Spleen (tissue), 7 donors: ENCODE data around the gene MAST4.

Experiments used
- POLR2A ChIP-seq, 3 donors: fragments of 450-650 bp; IDR thresholded peaks; one replicate each; pipeline ENCODE4 v1.5.1; 2017; ENCODE audit warnings: antibody characterized with exemption in 3 of 3, mild to moderate bottlenecking in 1 of 3
- POLR2AphosphoS5 ChIP-seq, 3 donors: sonication (generic); formaldehyde crosslinking; IDR thresholded peaks; one replicate each; pipeline ENCODE4 v1.5.1; 2017; ENCODE audit warnings: antibody characterized with exemption in 3 of 3
- TF ChIP-seq, protein P1 (sequence below), 11 experiments: fragments of 200-600 bp in 7 of 11; fragments of 450-650 bp in 4 of 11; sonication (generic) in 4 of 11; IDR thresholded peaks in 8 of 11; conservative IDR thresholded peaks in 3 of 11; 1 replicate in 7 of 11; 2 replicates in 4 of 11; pipeline versions ENCODE4 v1.4.0 to v1.8.0; 2016 to 2021; ENCODE audit warnings: antibody characterized with exemption in 11 of 11, inconsistent platforms in 4 of 11, mild to moderate bottlenecking in 1 of 11
- donor health status: DM: no; HTN: no; CAD: no; lungs with moderate emphysema.
- donor health status: DM: no; HTN: no; CAD: no.
- donor health status: DM: no; HTN: no; CAD: no.

DNA sequence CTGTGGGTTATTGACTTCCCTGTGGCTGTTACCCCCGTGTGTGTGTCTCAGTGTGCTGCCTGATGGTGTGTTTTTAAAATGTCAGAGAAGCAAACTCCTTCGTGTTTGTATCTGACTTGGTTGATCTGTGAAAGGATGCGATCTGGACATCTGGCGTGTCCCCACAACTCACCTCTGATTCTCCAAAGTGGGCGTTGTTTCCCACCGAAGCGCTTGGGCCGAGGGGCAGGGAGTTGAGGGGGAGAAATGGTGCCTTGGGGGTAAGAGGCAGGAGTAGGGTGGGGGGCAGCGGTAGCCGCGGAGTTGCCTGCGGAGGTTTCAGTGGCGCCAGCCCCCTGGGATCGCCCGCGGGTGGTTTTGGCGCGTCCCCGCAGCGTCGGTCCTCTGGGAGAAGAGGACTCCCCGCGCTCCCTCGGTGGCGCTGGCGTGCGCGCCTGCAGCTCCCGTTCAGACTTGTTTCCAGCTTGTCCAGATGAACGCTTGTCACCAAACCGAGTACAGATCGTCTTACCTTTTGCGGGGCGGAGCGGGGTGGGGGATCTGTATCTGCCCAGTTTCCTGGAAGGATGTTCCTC lies 1.1 kb downstream of the MAST4 start:
- TF ChIP-seq POLR2AphosphoS5 (IDR thresholded peaks at IDR 0.05) (peak in 1 of 3 donors; percentile 20), POLR2A (IDR thresholded peaks at IDR 0.05) (no peak)
- TF ChIP-seq, protein P1, sequence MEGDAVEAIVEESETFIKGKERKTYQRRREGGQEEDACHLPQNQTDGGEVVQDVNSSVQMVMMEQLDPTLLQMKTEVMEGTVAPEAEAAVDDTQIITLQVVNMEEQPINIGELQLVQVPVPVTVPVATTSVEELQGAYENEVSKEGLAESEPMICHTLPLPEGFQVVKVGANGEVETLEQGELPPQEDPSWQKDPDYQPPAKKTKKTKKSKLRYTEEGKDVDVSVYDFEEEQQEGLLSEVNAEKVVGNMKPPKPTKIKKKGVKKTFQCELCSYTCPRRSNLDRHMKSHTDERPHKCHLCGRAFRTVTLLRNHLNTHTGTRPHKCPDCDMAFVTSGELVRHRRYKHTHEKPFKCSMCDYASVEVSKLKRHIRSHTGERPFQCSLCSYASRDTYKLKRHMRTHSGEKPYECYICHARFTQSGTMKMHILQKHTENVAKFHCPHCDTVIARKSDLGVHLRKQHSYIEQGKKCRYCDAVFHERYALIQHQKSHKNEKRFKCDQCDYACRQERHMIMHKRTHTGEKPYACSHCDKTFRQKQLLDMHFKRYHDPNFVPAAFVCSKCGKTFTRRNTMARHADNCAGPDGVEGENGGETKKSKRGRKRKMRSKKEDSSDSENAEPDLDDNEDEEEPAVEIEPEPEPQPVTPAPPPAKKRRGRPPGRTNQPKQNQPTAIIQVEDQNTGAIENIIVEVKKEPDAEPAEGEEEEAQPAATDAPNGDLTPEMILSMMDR (IDR thresholded peaks at IDR 0.05 in 8 of 11, conservative IDR thresholded peaks at IDR 0.05 in 3 of 11) = no peak
